GM19463 (cell line): Measurements from ENCODE around the gene ALKBH5.

Experiments used
- ATAC-seq: cut with Tn5 transposase; IDR thresholded peaks from one replicate; pipeline ENCODE4 v1.9.1; 2021; ENCODE audit warnings: mild to moderate bottlenecking, moderate library complexity; ENCODE audit not compliant: unreplicated experiment

Gene ALKBH5

DNA sequence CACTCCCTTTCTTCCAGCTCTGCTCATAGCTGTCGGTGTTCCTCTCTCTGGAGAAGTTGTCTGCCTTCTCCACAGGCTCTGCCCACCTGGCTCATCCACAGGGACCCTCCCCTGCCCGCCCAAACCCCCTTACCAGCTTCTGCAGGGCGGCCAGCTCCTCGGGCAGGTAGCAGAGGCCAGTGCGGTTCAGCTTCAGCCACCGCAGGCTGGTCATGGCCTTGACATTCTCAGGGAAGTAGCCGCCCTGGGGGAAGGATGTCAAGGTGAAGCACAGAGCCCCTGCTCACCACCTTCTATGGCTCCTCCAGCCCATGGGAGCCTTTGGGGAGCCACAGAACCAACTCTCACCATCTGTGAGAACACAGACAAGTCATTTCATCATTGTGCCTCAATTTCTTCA is 73.1 kb downstream of the ALKBH5 start:
- ATAC-seq, result no peak

DNA sequence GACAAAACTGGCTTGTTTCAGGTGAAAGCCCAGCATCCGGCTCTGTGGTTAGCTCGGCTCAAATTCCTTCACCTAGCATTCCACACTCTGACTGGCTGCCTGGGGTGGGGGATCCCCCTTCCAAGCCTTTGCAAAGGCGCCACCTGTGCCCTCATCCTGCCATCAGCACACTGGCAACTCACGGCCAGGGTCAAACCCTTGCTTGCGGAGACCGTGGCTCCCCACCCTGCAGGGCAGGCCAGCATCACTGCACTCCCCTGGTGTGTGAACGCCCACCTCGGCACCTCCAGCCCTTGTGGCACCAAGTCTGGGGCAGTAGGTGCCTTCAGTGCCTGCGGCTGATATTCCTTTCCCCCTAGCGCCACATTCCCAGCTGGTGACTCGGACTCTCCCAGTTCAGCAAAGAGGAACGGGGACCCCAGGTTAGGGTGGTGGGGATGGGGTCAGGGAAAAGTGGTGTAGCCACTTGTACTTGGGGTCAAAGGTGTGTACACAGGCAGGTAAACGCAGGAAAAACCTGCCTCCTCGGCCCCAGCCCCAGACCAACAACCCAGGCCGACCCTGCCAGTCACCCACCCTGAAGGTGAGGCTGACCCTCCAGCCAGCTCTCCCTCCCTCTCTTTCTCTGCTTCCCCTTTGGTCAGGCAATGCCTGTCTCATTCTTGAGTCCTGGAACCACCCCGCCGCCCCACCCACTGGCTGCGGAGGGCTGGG is 73.8 kb downstream of the ALKBH5 start:
- peak; percentile 5 for ATAC-seq

DNA sequence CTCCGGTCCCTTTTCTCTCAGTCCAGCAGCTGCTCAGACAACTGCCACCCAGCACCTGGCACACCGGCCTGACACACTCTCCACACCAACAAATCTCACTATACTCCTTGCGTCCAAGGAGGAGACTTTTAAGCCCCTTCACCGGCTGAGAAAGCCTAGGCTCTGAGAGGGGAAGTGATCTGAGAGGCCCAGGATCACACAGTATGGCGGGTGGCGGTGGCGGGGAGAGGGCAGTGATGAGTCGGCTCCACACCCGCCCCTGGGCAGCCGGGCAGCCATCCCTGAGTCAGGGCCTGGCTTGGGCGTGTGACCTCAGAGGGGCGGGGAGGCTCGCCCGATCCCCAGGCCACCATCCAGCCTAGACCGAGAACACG is 74.3 kb downstream of the ALKBH5 start:
- ATAC-seq, result peak; percentile 25

DNA sequence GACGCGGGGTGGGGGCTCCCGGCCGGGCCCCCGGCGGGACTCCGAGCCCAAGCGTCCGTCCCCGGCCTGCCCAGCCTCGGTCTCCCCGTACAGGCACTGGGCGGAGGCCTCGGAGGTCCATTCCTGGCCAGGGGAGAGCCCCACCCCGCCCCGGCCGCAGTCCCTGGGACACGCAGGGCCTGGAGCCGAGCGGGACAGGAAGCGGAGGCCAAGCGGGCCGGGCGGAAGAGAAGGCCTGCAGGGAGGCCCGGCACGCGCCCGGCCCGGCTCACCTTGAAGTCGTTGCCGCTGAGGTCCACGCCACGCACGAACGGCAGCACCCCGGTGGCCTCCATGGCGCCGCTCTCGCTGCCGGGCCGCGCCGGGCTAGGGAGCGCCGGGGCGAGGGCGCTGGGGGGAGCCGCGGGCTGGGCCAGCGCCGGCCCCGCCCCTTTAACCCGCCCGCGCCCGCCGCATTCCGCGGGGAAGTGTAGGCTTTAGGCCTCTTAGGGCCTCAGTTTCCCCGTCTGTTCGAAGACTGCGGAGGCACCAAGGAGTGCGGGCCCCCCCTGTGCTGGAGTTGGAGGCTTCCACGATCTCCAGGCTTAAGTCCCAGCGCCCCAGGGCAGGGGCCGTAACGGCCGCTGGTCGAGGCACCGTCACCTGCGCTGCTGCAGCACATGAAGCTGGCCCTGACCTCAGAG is 74.9 kb downstream of the ALKBH5 start, which contains the start of gene FLII:
Gene FLII, minus strand, starts transcription at position 383 of the 683 bp plus-strand sequence. Its CDS starts 48 bp downstream, at position 335.
- peak; percentile 26 for ATAC-seq
